Testis (tissue), 3 donors: ENCODE data around the gene SMDT1. TPM values are rescaled to one million over a fixed set of nuclear protein-coding genes. Genes with fewer than 3 reads are reported as not detected.

Experiments used
- DNase-seq: peaks from one replicate; pipeline ENCODE4 v3.0.0-alpha.2; 2019
- H3K27ac ChIP-seq, 2 donors: fragments of 200-600 bp; sonication (generic); one replicate each; pipeline ENCODE4 v1.5.1; 2019
- H3K27me3 ChIP-seq: fragments of 200-600 bp; sonication (generic); one replicate; pipeline ENCODE4 v1.5.1; 2019
- H3K36me3 ChIP-seq: fragments of 200-600 bp; sonication (generic); one replicate; pipeline ENCODE4 v1.5.1; 2017; ENCODE audit warnings: low read depth; ENCODE audit errors: missing control alignments
- H3K4me1 ChIP-seq: fragments of 200-600 bp; sonication (generic); one replicate; pipeline ENCODE4 v1.5.1; 2019
- H3K4me3 ChIP-seq, 2 donors: fragments of 200-600 bp; sonication (generic); one replicate each; pipeline ENCODE4 v1.5.1; 2017 to 2019
- H3K9me3 ChIP-seq: fragments of 200-600 bp; sonication (generic); one replicate; pipeline ENCODE4 v1.5.1; 2017
- POLR2A ChIP-seq: fragments of 450-650 bp; IDR thresholded peaks from one replicate; pipeline ENCODE4 v1.6.1; 2017; ENCODE audit warnings: antibody characterized with exemption, mild to moderate bottlenecking, moderate library complexity
- WGBS, 2 donors: methylation state at CpG; one replicate each; pipeline ENCODE4 v1.1.5; 2018; 5-methylcytosine and 5-hydroxymethylcytosine counted together
- intact Hi-C: fragments of 100-400 bp; cut with DNase I; formaldehyde crosslinking; loops from one replicate; pipeline ENCODE4 v1.15.1; 2023; ENCODE audit warnings: low total_unique reads
- polyA plus RNA-seq: library from polyadenylated mRNA; stranded (reverse); fragments of 350-450 nt; fragmentation: Illumina TruSeq; extraction: RNeasy Lipid Tissue Mini Kit (QIAGEN cat#74804); gene quantifications from one replicate; pipeline ENCODE4 v1.2.3, GENCODE V29; 2014; ENCODE audit warnings: low read depth, low replicate concordance; ENCODE audit not compliant: insufficient read depth
- total RNA-seq, 2 donors: library from RNA; depleted of rRNA; stranded (reverse); fragments of >200 nt; gene quantifications; one replicate each; pipeline ENCODE4 v1.2.3, GENCODE V29; 2016
- TF ChIP-seq, protein P1 (sequence below), 3 experiments: fragments of 450-650 bp in 2 of 3; fragments of 200-600 bp in 1 of 3; sonication (generic) in 1 of 3; IDR thresholded peaks; one replicate each; pipeline ENCODE4 v1.5.1; 2016 to 2019; ENCODE audit warnings: antibody characterized with exemption in 3 of 3, mild to moderate bottlenecking in 2 of 3, moderate library complexity in 1 of 3

Gene SMDT1
- total and polyA plus RNA-seq, 3 donors from 2014 or later: 14.3 to 130 (median 19.4) TPM

DNA sequence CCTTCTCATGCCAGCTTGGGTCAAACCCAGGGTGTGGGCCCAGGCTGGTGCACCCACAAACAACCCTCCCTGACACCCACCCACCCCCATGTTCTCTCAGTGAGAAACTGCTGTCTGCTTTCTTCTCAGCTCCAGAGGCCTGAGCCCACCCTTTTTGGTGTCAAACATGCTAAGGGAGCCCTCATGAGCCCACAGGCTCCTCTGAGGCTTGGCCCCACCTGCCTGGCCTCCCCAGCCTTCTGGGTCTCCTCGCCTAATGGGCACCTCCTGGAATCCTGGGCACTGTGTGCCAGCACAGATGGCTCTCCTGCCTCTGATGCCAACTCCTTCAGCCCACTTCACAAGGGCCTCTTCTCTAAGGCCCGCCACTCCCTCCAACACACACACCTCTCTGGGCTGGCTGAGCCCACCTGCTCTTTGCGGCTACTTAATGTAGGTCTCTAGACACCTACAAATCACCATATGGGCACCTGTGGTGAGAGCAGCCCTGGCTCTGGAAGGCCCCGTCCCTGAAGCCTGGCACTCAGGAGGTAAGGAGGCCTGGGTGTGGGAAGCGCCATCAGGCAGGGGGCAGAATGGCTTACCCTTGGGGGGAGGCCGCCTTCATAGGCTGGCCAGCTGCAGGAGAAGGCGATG lies 13.3 kb upstream of the SMDT1 start:
- 96 to 97% methylated on average over 7 of the region's 7 CpGs for WGBS, 2 donors
- Histone ChIP-seq H3K4me1 (peaks cover under 1% of the 10 kb centered on the region), H3K27ac (no peak overlapping the region), H3K36me3 (no peaks in the 10 kb centered on the region), H3K9me3 (no peaks in the 10 kb centered on the region), H3K27me3 (no peaks in the 10 kb centered on the region), H3K4me3 (no peak overlapping the region)
- no peak for TF ChIP-seq POLR2A
- TF ChIP-seq, protein P1, sequence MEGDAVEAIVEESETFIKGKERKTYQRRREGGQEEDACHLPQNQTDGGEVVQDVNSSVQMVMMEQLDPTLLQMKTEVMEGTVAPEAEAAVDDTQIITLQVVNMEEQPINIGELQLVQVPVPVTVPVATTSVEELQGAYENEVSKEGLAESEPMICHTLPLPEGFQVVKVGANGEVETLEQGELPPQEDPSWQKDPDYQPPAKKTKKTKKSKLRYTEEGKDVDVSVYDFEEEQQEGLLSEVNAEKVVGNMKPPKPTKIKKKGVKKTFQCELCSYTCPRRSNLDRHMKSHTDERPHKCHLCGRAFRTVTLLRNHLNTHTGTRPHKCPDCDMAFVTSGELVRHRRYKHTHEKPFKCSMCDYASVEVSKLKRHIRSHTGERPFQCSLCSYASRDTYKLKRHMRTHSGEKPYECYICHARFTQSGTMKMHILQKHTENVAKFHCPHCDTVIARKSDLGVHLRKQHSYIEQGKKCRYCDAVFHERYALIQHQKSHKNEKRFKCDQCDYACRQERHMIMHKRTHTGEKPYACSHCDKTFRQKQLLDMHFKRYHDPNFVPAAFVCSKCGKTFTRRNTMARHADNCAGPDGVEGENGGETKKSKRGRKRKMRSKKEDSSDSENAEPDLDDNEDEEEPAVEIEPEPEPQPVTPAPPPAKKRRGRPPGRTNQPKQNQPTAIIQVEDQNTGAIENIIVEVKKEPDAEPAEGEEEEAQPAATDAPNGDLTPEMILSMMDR (IDR thresholded peaks at IDR 0.05): no peak
- intact Hi-C loops: no loop called here
- no peak for DNase-seq

DNA sequence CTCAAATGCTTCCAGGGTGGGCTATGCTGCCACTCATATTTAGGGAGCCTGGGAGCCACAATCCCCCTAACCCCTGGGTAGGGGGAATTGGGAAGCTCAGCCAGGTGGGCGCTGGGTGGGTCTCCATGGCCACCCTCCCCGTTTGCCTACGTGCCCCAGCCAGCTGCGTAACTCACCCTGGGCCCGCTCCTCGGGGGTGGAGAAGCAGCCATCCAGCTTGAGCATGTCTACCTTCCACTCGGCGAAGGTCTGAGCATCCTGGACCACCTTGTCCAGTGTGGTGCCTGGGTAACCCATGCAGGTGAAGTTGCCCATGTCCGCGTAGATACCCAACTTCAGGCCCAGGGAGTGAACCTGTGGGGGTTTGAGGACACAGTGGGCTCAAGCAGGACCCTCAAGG lies 12.6 kb upstream of the SMDT1 start:
- Histone ChIP-seq H3K9me3 (no peaks in the 10 kb centered on the region), H3K27me3 (no peaks in the 10 kb centered on the region), H3K27ac (no peak overlapping the region), H3K36me3 (no peaks in the 10 kb centered on the region), H3K4me1 (peaks cover 7% of the 10 kb centered on the region), H3K4me3 (no peak overlapping the region)
- no peak for DNase-seq
- intact Hi-C loops: no loop called here
- TF ChIP-seq, protein P1 (IDR thresholded peaks at IDR 0.05): no peak
- no peak for TF ChIP-seq POLR2A
- 97 to 98% methylated on average over 7 to 10 of the region's 10 CpGs for WGBS, 2 donors

DNA sequence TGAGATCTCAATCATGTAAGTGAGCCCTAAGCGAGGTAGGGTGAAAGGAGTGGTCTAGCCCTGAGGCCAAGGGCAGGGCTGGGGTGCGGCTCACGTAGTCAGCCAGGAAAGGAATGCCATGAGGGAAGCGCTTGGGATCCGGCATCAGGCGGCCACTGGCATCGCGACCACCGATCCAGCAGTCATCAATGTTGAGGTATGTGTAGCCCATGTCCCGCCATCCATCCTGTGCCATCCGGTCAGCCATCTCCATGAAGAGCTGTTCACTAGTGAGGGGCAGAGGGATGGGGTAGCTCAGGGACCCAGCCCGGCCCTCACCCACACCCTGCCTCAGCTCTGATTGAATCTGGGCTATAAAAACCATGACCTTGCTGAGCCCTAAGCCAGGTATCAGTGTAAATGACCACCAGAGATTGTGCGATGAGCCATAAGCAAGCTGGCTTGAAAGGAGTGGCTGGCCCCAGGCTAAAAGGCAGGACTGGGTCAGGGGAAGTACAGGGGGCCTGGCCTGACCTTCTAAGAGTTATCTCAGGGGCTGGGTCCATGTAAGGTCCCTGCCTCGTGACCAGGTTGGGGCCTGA lies 11.7 kb upstream of the SMDT1 start:
- no peak for DNase-seq
- peaks cover 7% of the 10 kb centered on the region for H3K4me1 ChIP-seq
- H3K4me3 ChIP-seq: no peak overlapping the region
- no peaks in the 10 kb centered on the region for H3K36me3 ChIP-seq
- TF ChIP-seq, protein P1 (IDR thresholded peaks at IDR 0.05): no peak
- no peak for TF ChIP-seq POLR2A
- no peak overlapping the region for H3K27ac ChIP-seq
- 84 to 90% methylated on average over 10 to 14 of the region's 14 CpGs for WGBS, 2 donors
- H3K27me3 ChIP-seq: no peaks in the 10 kb centered on the region
- intact Hi-C loops: no loop called here
- H3K9me3 ChIP-seq: no peaks in the 10 kb centered on the region

DNA sequence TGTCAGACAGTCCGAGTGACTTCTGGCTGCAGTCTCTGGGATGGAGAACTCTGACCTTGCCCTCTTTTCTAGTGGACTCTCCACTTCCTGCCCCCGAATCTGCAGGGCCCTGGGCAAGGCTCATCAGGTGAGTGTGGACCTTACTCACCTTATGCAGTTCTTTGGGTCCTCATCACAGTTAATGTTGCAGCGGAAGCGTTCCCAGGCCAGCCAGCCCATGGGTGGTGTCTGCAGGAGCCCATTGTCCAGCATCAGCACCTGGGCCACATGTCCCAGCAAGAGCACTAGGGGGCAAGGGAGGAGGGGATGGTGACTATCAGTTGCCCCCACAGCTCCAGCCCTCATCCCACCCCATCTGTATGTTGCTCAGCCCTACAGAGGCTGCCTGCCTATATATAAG lies 11.2 kb upstream of the SMDT1 start:
- Histone ChIP-seq H3K27ac (no peak overlapping the region), H3K36me3 (no peaks in the 10 kb centered on the region), H3K9me3 (no peaks in the 10 kb centered on the region), H3K27me3 (no peaks in the 10 kb centered on the region), H3K4me3 (no peak overlapping the region), H3K4me1 (peaks cover 7% of the 10 kb centered on the region)
- DNase-seq: no peak
- TF ChIP-seq, protein P1 (IDR thresholded peaks at IDR 0.05): no peak
- no peak for TF ChIP-seq POLR2A
- intact Hi-C loops: no loop called here
- WGBS, 2 donors: 83 to 95% methylated on average over 4 of the region's 4 CpGs
